ENCODE measurements around the gene TF.

TF gene

DNA sequence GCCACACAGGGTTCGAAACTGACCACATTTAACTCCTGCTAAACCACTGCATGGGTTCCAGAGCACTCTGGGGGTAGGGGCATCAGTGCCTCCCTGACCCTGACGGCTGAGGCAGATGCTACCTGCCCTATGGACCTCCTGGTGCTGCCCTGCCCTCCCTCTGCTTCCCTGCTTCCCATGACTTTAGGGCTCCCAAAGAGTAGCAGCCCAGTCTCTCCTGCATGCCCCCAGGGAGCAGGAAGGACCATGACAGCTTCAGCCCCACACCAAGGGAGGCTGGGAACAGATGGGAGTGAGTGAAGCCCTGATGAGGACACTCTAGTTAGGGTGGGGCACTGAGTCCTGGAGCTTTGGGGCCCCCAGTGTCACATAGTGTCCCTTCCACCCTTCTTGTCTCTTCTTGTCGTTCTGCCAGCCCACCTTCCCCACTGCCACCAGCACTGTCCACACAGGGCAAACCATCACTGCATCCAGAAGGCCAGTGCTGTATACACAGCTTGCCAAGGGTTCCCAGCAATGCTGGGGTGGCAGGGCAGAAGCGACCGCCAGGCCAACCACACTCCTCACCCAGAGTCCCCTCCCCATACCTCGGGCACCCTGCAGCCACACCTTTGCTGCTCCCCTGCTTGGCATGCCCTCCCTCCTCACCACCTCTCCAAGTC lies 90.4 kb downstream of the TF start:
- DNase-seq (ENCODE audit: low spot score) = no peak

DNA sequence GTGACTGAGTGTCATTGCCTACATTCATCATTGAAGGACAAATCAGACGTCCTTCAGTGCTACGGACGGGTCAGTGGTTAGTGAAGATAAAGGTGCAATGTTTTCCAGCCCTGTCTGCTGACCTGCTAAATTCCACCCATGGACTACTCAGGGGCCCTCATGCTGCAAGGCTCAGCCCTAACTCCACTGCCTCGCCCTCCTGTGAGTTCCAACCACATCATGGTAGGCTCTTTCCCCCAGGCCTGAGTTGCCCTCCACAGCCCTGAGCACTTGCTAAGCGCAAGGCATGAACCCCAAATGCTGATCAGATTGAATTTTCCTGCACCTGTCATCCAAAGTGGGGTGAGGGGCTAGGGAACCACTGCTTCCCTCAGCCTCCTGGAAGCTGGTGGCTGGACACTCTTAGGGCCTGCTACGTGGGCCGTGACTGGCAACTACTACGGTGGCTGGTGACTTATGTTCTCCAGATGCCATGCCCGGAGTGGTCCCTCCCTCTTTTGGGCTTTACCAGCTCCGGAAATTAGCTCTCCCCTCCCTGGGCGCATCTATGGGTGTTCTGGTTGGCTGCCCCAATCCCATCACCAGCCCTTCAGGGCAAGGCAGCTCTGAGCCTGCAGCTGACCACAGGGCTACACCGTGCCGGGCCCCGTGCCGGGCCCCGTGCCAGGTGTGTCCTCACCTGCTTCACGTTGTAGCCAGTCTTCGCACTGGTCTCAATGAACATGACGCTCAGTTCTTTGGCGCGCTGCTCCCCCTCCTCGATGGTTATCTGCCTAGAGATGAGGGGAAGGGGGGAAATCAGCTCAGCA lies 91.5 kb downstream of the TF start:
- no peak for DNase-seq (ENCODE audit: low spot score)

- DNase-seq (ENCODE audit: low spot score) = no peak
Measured at GRCh38 chr3:133838296-133838789, 92.2 kb downstream of the TF start.

GRCh38 chr3:133838916-133839800 lies 93.0 kb downstream of the TF start:
- no peak for DNase-seq (ENCODE audit: low spot score)

DNA sequence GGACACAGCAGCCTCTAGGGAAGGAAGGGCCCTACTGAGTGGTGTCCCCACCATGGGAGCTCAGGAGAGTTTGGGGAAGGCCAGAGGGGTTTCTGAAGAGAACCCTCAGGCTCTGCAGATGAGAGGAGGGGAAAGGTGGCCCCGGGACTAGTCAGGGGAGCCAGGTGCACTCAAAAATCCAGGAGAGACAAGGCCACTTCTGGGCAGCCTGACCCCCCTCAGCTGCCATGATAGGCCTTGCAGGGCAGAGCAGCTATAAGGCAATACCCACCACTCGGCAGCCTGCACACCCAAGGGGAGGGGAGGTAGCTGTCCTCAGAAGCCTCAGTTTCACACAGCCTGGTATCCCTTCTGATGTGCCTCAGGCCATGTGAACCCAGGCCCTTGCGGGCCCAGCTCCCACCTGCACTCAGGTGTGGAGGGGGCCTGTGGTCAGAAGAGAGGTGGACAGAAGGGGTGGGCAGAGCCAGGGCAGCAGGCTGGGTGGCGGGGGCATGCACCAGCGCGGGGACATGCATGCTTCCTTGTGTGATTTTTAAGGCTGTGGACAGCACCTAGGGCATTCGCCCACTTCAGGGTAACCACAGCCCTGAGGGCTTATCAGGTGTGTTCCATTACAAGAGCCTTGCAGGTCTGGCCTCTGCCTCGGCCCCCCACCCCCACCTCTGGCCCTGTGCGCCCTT lies 94.0 kb downstream of the TF start:
- no peak for DNase-seq (ENCODE audit: low spot score)

- DNase-seq (ENCODE audit: low spot score) = no peak
Measured at GRCh38 chr3:133840767-133841166, 94.6 kb downstream of the TF start.

DNA sequence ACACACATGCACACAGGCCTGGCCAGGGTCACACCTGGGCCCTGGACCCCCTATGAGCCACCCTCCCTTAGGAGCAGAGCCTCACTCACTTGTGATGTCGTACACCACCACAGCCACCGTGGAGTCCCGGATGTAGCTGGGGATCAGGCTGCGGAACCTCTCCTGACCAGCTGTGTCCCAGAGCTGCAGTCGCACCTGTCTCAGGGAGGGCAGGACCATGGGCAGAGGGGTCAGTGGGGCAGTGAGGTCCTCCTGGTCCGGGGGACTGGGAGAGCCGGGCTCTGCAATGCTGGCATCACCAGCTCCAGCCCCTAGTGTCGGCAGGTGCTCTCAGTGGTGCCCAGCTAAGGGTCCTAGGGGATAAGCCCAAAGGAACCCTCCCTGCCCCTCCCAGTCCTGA lies 95.0 kb downstream of the TF start:
- DNase-seq (ENCODE audit: low spot score) = no peak

DNA sequence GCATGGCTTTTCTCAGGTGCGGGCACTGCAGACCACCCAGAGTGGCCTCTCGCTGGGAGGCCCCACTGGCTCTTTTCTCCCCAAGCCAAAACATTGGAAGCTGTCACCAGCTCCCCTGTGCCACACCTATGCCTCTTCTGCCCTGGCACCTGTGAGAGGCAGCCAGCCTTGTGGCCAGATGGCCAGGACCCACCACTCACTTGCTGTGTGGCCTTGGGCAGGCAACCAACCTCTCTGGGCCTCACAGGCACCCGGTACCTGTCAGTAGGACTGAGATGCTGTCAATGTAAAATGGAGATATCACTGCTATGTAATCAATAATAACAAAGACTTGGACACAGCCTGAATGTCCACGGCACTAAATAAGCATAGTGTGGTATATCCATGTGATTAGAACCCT lies 96.0 kb downstream of the TF start:
- no peak for DNase-seq (ENCODE audit: low spot score)

DNA sequence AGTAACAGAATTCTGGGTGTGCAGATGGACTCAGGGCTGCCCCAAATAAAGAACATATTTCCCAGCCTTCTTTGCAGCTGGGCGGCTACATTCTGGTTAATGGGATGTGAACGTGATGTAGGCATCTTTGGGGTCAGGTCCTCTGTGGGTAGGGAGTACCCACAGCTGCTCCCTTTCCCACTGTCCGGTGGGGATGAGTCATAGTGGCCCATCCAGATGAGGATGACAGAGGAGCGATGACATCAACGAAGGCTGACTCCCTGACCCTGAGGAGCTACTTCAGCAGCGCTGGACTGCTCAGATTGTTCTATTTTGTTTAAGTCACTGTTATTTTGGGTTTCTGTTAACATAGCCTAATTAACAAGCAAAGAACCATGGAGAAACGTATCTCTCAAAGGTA lies 97.4 kb downstream of the TF start:
- DNase-seq (ENCODE audit: low spot score) = no peak

- no peak for DNase-seq (ENCODE audit: low spot score)
Measured at GRCh38 chr3:133845127-133845526, 98.9 kb downstream of the TF start.
